Measurements from ENCODE around the gene RTN1. TPM values are rescaled to one million over a fixed set of nuclear protein-coding genes. Genes with fewer than 3 reads are reported as not detected.

Gene RTN1
- total RNA-seq, 1 donor from 2014 or later: not detected

DNA sequence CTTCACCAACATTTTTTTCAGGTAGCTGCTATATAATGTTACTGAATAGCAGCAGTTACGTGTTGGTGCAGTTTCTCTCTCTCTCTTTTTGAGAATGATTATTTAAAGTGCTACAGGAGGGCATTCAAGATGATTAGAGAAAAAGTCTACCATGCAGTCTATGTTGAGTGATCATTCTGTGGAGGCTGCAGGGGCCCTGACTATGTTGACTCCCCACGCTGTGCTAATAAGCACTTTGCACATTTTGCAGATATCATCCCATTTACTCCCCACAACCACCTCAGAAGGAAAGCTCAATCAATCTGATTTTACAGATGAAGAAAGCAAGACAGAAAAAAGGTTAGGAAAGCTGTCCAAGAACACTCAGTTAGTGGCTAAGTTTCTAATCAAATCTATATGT lies 87.8 kb downstream of the RTN1 start:
- no peak for ATAC-seq (ENCODE audit: low read depth)
- ChIA-PET CTCF (no interaction called here), POLR2A (no interaction called here)
- Mint-ChIP-seq H3K9me3 (no peaks in the 10 kb centered on the region), H3K27ac (no peak overlapping the region), H3K4me3 (no peak overlapping the region), H3K27me3 (no peaks in the 10 kb centered on the region), H3K36me3 (ENCODE audit: low read depth) (no peaks in the 10 kb centered on the region), H3K4me1 (no peaks in the 10 kb centered on the region)
- intact Hi-C loops (cut with micrococcal nuclease): no loop called here
- DNase-seq: no peak
- TF ChIP-seq, protein P1, sequence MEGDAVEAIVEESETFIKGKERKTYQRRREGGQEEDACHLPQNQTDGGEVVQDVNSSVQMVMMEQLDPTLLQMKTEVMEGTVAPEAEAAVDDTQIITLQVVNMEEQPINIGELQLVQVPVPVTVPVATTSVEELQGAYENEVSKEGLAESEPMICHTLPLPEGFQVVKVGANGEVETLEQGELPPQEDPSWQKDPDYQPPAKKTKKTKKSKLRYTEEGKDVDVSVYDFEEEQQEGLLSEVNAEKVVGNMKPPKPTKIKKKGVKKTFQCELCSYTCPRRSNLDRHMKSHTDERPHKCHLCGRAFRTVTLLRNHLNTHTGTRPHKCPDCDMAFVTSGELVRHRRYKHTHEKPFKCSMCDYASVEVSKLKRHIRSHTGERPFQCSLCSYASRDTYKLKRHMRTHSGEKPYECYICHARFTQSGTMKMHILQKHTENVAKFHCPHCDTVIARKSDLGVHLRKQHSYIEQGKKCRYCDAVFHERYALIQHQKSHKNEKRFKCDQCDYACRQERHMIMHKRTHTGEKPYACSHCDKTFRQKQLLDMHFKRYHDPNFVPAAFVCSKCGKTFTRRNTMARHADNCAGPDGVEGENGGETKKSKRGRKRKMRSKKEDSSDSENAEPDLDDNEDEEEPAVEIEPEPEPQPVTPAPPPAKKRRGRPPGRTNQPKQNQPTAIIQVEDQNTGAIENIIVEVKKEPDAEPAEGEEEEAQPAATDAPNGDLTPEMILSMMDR (IDR thresholded peaks at IDR 0.05): no peak

DNA sequence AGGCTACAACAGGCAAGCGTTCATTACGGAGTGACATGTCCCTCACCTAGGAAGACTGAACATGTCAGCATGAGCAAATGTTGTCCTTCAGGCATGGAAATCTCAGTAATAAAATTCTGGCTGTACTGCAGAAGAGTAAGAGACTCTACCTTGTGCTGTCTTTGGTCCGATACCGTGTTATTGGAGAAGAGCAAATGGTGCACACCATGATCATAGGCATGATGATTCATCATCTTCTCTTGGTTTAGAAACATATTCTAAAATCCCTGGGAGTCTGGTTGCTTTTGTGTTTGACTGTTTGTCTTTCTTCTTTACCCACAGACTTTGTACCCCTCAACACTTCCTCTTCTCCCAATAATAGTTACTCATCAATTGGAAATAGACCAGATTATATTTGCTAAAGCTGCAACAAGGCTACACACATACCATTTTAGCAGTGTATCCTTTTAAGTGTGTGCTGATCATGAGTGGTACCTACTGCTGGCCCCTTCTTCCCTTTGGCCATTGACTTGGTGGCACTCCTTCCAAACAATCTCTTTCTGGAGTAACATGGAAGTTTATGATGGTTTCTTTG lies 93.5 kb downstream of the RTN1 start:
- DNase-seq (no peak), ATAC-seq (ENCODE audit: low read depth) (no peak)
- Mint-ChIP-seq H3K27me3 (no peaks in the 10 kb centered on the region), H3K36me3 (ENCODE audit: low read depth) (no peaks in the 10 kb centered on the region), H3K4me3 (no peak overlapping the region), H3K9me3 (no peaks in the 10 kb centered on the region), H3K4me1 (no peaks in the 10 kb centered on the region), H3K27ac (no peak overlapping the region)
- ChIA-PET POLR2A (no interaction called here), CTCF (no interaction called here)
- intact Hi-C loops (cut with micrococcal nuclease): no loop called here
- TF ChIP-seq, protein P1 (IDR thresholded peaks at IDR 0.05): no peak

DNA sequence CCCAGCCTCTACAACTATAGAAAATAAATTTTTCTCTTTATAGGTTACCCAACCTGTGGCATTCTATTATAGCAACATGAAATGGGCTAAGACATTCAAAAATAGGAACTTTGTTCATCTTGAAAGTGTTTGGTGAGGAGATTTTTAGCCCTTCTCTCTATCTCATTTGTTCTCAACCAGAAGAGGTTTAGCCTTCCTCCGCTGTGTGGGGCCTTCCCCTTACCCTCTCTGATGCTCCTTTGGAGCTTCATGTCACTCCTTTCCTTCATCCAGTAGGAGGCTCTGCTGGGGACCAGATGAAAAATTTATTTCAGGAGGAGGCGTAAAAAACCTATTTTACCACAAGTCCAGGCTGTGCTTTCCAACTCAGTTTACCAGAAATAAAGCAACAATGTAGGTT lies 94.1 kb downstream of the RTN1 start:
- intact Hi-C loops (cut with micrococcal nuclease): no loop called here
- DNase-seq (no peak), ATAC-seq (ENCODE audit: low read depth) (no peak)
- no peaks in the 10 kb centered on the region for H3K27me3 Mint-ChIP-seq
- no peaks in the 10 kb centered on the region for H3K36me3 Mint-ChIP-seq (ENCODE audit: low read depth)
- H3K9me3 Mint-ChIP-seq: no peaks in the 10 kb centered on the region
- ChIA-PET CTCF (no interaction called here), POLR2A (no interaction called here)
- H3K4me1 Mint-ChIP-seq: no peaks in the 10 kb centered on the region
- no peak overlapping the region for H3K4me3 Mint-ChIP-seq
- no peak overlapping the region for H3K27ac Mint-ChIP-seq
- TF ChIP-seq, protein P1 (IDR thresholded peaks at IDR 0.05): no peak

DNA sequence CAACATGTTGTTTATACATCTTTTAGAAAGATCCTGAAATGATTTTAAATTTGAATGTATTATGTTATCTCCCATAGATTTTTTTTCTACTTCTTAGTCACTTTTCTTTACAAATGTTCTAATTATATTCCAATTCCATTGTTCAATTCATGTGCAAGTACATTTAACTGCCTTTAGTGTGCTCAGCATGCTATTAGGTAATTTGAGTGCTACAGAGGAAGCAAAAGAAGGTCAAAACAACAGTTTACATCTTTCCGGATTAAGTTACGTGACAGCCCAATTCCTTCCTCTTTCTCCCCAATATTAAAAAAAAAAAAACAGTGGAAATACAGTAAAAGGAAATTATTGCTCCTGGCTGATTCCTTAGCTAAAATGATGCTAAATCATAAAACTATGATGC lies 98.3 kb downstream of the RTN1 start:
- ATAC-seq (ENCODE audit: low read depth): no peak
- TF ChIP-seq, protein P1 (IDR thresholded peaks at IDR 0.05): no peak
- Mint-ChIP-seq H3K27ac (no peak overlapping the region), H3K4me1 (no peaks in the 10 kb centered on the region), H3K9me3 (no peaks in the 10 kb centered on the region), H3K36me3 (ENCODE audit: low read depth) (no peaks in the 10 kb centered on the region), H3K4me3 (no peak overlapping the region), H3K27me3 (peaks cover 3% of the 10 kb centered on the region)
- POLR2A ChIA-PET: no interaction called here
- CTCF ChIA-PET: no interaction called here
- no peak for DNase-seq
- intact Hi-C loops (cut with micrococcal nuclease): no loop called here

DNA sequence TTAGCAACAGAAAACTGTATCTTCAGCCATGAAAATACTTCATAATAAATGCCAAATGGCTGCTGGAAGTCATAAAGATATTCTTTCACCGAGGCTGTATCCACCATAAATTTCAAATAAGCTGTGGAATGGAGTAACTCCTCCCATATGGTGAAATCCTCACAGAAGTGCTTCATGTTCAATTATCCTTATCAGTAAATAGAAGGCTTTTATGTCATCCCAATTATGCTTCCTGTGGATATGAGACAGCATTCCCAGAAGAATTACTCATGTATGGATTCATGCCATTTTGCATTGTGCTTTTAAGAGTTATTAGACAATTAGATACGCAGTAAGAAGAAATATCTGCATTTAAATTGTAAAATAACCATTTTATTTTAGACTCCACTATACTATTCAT lies 99.0 kb downstream of the RTN1 start:
- ChIA-PET POLR2A (no interaction called here), CTCF (no interaction called here)
- TF ChIP-seq, protein P1 (IDR thresholded peaks at IDR 0.05): no peak
- Mint-ChIP-seq H3K4me1 (no peaks in the 10 kb centered on the region), H3K36me3 (ENCODE audit: low read depth) (no peaks in the 10 kb centered on the region), H3K27ac (no peak overlapping the region), H3K9me3 (no peaks in the 10 kb centered on the region), H3K27me3 (peaks cover 4% of the 10 kb centered on the region), H3K4me3 (no peak overlapping the region)
- no peak for DNase-seq
- intact Hi-C loops (cut with micrococcal nuclease): no loop called here
- ATAC-seq (ENCODE audit: low read depth): no peak

Data from activated B cell treated with CpG ODN at 0.5 μM for 24 hours (primary cell).